SK-N-SH (cell line): ENCODE results near the gene GBX2. TPM values are rescaled to one million over a fixed set of nuclear protein-coding genes. Genes with fewer than 3 reads are reported as not detected.

Experiments used
- CTCF ChIA-PET: fragments of 300-600, 350-600 bp; formaldehyde crosslinking; extraction: SDS; loops from one replicate; lab custom pipeline; 2021; lab: Yijun Ruan, JAX
- POLR2A ChIA-PET: fragments of 350-600 bp; sonication (Branson Sonifier 250); formaldehyde crosslinking; extraction: SDS; loops from one replicate; lab custom pipeline; 2020; ENCODE audit warnings: antibody characterized with exemption, inconsistent platforms; lab: Yijun Ruan, JAX
- DNase-seq: peaks from one replicate; pipeline ENCODE4 v3.0.0; 2012
- H2AFZ ChIP-seq: fragments of 200-600 bp; sonication (generic); 2 replicates; pipeline ENCODE4 v1.8.1; 2016; ENCODE audit warnings: antibody characterized with exemption, mild to moderate bottlenecking, low read depth
- H3F3A ChIP-seq: fragments of 200-600 bp; sonication (generic); replicated peaks from 2 replicates; pipeline ENCODE3; 2016; ENCODE audit warnings: antibody characterized with exemption, mild to moderate bottlenecking; ENCODE audit not compliant: insufficient read depth
- H3K27ac ChIP-seq, 2 experiments: fragments of 200-500 bp in 1 of 2; fragments of 200-600 bp in 1 of 2; sonication (Bioruptor generic) in 1 of 2; sonication (generic), shearing (Covaris generic) in 1 of 2; 2 replicates each; pipeline versions ENCODE4 v1.5.1 to v1.6.1; 2014 to 2016; ENCODE audit warnings: low read depth in 2 of 2, inconsistent platforms in 1 of 2, low read length in 1 of 2, mild to moderate bottlenecking in 1 of 2, mixed read lengths in 1 of 2
- H3K27me3 ChIP-seq: fragments of 200-600 bp; sonication (generic), shearing (Covaris generic); 2 replicates; pipeline ENCODE4 v1.6.1; 2016; ENCODE audit warnings: mixed run types; ENCODE audit not compliant: insufficient read depth
- H3K36me3 ChIP-seq, 2 experiments: fragments of 200-500 bp in 1 of 2; fragments of 200-600 bp in 1 of 2; sonication (Bioruptor generic) in 1 of 2; sonication (generic) in 1 of 2; replicated peaks in 1 of 2; 2 replicates each; pipeline versions ENCODE3 to v1.5.1; 2014 to 2016; ENCODE audit warnings: low read length in 1 of 2, mild to moderate bottlenecking in 1 of 2; ENCODE audit not compliant: insufficient read depth in 2 of 2, control insufficient read depth in 1 of 2
- H3K4me1 ChIP-seq, 2 experiments: fragments of 200-500 bp in 1 of 2; fragments of 200-600 bp in 1 of 2; sonication (Bioruptor generic) in 1 of 2; sonication (generic), shearing (Covaris generic) in 1 of 2; 2 replicates each; pipeline versions ENCODE4 v1.5.1 to v1.6.1; 2014 to 2016; ENCODE audit warnings: low read depth in 1 of 2, low read length in 1 of 2, mixed run types in 1 of 2; ENCODE audit not compliant: insufficient read depth in 2 of 2, control insufficient read depth in 1 of 2
- H3K4me2 ChIP-seq: fragments of 200-600 bp; sonication (generic), shearing (Covaris generic); 2 replicates; pipeline ENCODE4 v1.6.1; 2017; ENCODE audit warnings: mixed run types
- H3K4me3 ChIP-seq, 2 experiments: fragments of 200-500 bp in 1 of 2; fragments of 200-600 bp in 1 of 2; sonication (Bioruptor generic) in 1 of 2; sonication (generic), shearing (Covaris generic) in 1 of 2; 2 replicates each; pipeline versions ENCODE4 v1.5.1 to v1.8.1; 2014 to 2016; ENCODE audit warnings: low read depth in 2 of 2, inconsistent platforms in 1 of 2, low read length in 1 of 2, mild to moderate bottlenecking in 1 of 2, mixed read lengths in 1 of 2, moderate library complexity in 1 of 2
- H3K79me2 ChIP-seq: fragments of 200-600 bp; sonication (generic); 2 replicates; pipeline ENCODE4 v1.8.1; 2017; ENCODE audit warnings: mild to moderate bottlenecking; ENCODE audit not compliant: insufficient read depth
- H3K9ac ChIP-seq: fragments of 200-600 bp; sonication (generic); 2 replicates; pipeline ENCODE4 v1.6.1; 2017; ENCODE audit warnings: mixed run types
- H3K9me2 ChIP-seq: fragments of 200-600 bp; sonication (generic); 2 replicates; pipeline ENCODE4 v1.6.1; 2017; ENCODE audit warnings: mixed run types
- H3K9me3 ChIP-seq: fragments of 200-600 bp; sonication (generic); 2 replicates; pipeline ENCODE4 v1.6.1; 2017; ENCODE audit warnings: mixed run types, mild to moderate bottlenecking, moderate library complexity
- H4K20me1 ChIP-seq: fragments of 200-600 bp; sonication (generic); 2 replicates; pipeline ENCODE4 v1.6.1; 2017; ENCODE audit warnings: mild to moderate bottlenecking, mixed run types; ENCODE audit not compliant: insufficient read depth
- EP300 ChIP-seq, 2 experiments: IDR thresholded peaks; 2 replicates each; pipeline versions ENCODE4 v1.4.0 to v1.6.1; 2012; ENCODE audit warnings: borderline replicate concordance in 1 of 2, low read depth in 1 of 2, low read length in 1 of 2
- FOSL2 ChIP-seq: IDR thresholded peaks from 2 replicates; pipeline ENCODE4 v1.4.0; 2012; ENCODE audit warnings: low read depth, mild to moderate bottlenecking, moderate library complexity, borderline replicate concordance
- FOXJ3 ChIP-seq: sonication (generic); formaldehyde crosslinking; IDR thresholded peaks from 2 replicates; pipeline ENCODE4 v1.5.1; 2020; ENCODE audit warnings: mild to moderate bottlenecking, missing genetic modification reagents
- FOXM1 ChIP-seq: IDR thresholded peaks from 2 replicates; pipeline ENCODE4 v1.4.0; 2012; ENCODE audit warnings: low read depth, mild to moderate bottlenecking
- GABPA ChIP-seq: IDR thresholded peaks from 2 replicates; pipeline ENCODE4 v1.4.0; 2012; ENCODE audit warnings: low read depth, mild to moderate bottlenecking
- GATA2 ChIP-seq: sonication (generic); formaldehyde crosslinking; IDR thresholded peaks from 2 replicates; pipeline ENCODE4 v1.5.0; 2020; ENCODE audit warnings: mild to moderate bottlenecking, missing genetic modification reagents
- IRF3 ChIP-seq: fragments of 150-350 bp; IDR thresholded peaks from 2 replicates; pipeline ENCODE4 v1.6.1; 2016; ENCODE audit warnings: mild to moderate bottlenecking, low read depth, low read length
- MAX ChIP-seq: IDR thresholded peaks from 2 replicates; pipeline ENCODE4 v1.4.0; 2012; ENCODE audit warnings: low read depth
- MEF2A ChIP-seq: IDR thresholded peaks from 2 replicates; pipeline ENCODE4 v1.4.0; 2012; ENCODE audit warnings: low read depth, borderline replicate concordance
- MXI1 ChIP-seq: IDR thresholded peaks from 2 replicates; pipeline ENCODE4 v1.6.1; 2012; ENCODE audit warnings: mild to moderate bottlenecking, low read depth, low read length, improper control_type of control experiment
- NFIC ChIP-seq: IDR thresholded peaks from 2 replicates; pipeline ENCODE4 v1.4.0; 2012; ENCODE audit warnings: borderline replicate concordance
- PBX3 ChIP-seq: IDR thresholded peaks from 2 replicates; pipeline ENCODE4; 2012
- RCOR1 ChIP-seq: fragments of 150-350 bp; IDR thresholded peaks from 2 replicates; pipeline ENCODE4 v1.6.1; 2017; ENCODE audit warnings: antibody characterized with exemption, low read length
- RFX5 ChIP-seq: IDR thresholded peaks from 2 replicates; pipeline ENCODE4 v1.6.1; 2012; ENCODE audit warnings: mild to moderate bottlenecking, improper control_type of control experiment, low read length
- SMC3 ChIP-seq: IDR thresholded peaks from 2 replicates; pipeline ENCODE4 v1.6.1; 2012; ENCODE audit warnings: low read depth, low read length, improper control_type of control experiment
- TEAD4 ChIP-seq: IDR thresholded peaks from 2 replicates; pipeline ENCODE4 v1.4.0; 2012; ENCODE audit warnings: mild to moderate bottlenecking, borderline replicate concordance; ENCODE audit not compliant: insufficient read depth
- USF1 ChIP-seq: IDR thresholded peaks from 2 replicates; pipeline ENCODE4 v1.4.0; 2012; ENCODE audit warnings: low read depth, borderline replicate concordance
- WGBS: methylation state at CpG from one replicate; pipeline ENCODE4 v1.1.6; 2017; ENCODE audit warnings: low lambda C conversion rate; 5-methylcytosine and 5-hydroxymethylcytosine counted together
- polyA plus RNA-seq, 3 experiments: library from polyadenylated mRNA; depleted of rRNA; stranded (reverse); fragments of >200 nt; gene quantifications; 2 replicates each; pipeline ENCODE4 v1.2.3, GENCODE V29; 2012

GBX2 gene
- polyA plus RNA-seq, 1 of the 3 experiments (the other 2 are of a cell fraction): 0.16 TPM

GRCh38 chr2:236123716-236124115 is 44.5 kb downstream of the GBX2 start:
- Histone ChIP-seq H4K20me1 (no peaks in the 10 kb centered on the region), H3K4me2 (no peak overlapping the region), H3K9ac (no peak overlapping the region), H3K79me2 (no peaks in the 10 kb centered on the region), H2AFZ (no peak overlapping the region), H3K27ac (no peak overlapping the region), H3K4me1 (no peaks in the 10 kb centered on the region; a peak in 1 of 4 replicates), H3K36me3 (peaks cover 0 to 10% of the 10 kb centered on the region in 2 experiments), H3K27me3 (no peaks in the 10 kb centered on the region), H3F3A (no peaks in the 10 kb centered on the region), H3K9me3 (no peaks in the 10 kb centered on the region), H3K9me2 (no peaks in the 10 kb centered on the region), H3K4me3 (no peak overlapping the region)
- TF ChIP-seq FOXJ3 (no peak), TEAD4 (no peak), GABPA (no peak), MEF2A (no peak)
- ChIA-PET POLR2A (no interaction called here), CTCF (interaction anchor here (1.0 kb wide), 1 partner anchor 15 kb away, joined by 3 read pairs; no protein-coding TSS in a partner anchor)
- DNase-seq: no peak
- WGBS: 97% methylated on average over 12 of the region's 19 CpGs

- Histone ChIP-seq H3K27ac (no peak overlapping the region), H3F3A (no peaks in the 10 kb centered on the region), H3K4me2 (no peak overlapping the region), H3K9me3 (no peaks in the 10 kb centered on the region), H3K27me3 (no peaks in the 10 kb centered on the region), H3K9me2 (no peaks in the 10 kb centered on the region), H4K20me1 (no peaks in the 10 kb centered on the region), H3K4me3 (no peak overlapping the region), H2AFZ (no peak overlapping the region), H3K36me3 (peaks cover 0 to 10% of the 10 kb centered on the region in 2 experiments), H3K79me2 (no peaks in the 10 kb centered on the region), H3K9ac (no peak overlapping the region), H3K4me1 (no peaks in the 10 kb centered on the region)
- ChIA-PET CTCF (interaction anchor here (1.2 kb wide), 1 partner anchor 58 kb away, joined by 3 read pairs; no protein-coding TSS in a partner anchor), POLR2A (no interaction called here)
- no peak for TF ChIP-seq RFX5
- no peak for TF ChIP-seq FOXM1
- no peak for TF ChIP-seq SMC3
- TF ChIP-seq EP300 (IDR thresholded peaks at IDR 0.05; ENCODE audit: borderline replicate concordance in 1 of 2, low read depth in 1 of 2, low read length in 1 of 2): no peak
- no peak for TF ChIP-seq GATA2 (CRISPR knock-in tag)
- no peak for TF ChIP-seq IRF3
- no peak for TF ChIP-seq MAX
- TF ChIP-seq FOSL2: no peak
- no peak for TF ChIP-seq USF1
- TF ChIP-seq MXI1: no peak
- no peak for TF ChIP-seq GABPA
- no peak for TF ChIP-seq NFIC
- no peak for TF ChIP-seq PBX3
- no peak for TF ChIP-seq RCOR1
- 74% methylated on average over 3 of the region's 3 CpGs for WGBS
- no peak for DNase-seq
Measured at GRCh38 chr2:236122236-236122635, 46.0 kb downstream of the GBX2 start.
